ENCODE data around the gene DNMBP. TPM values are rescaled to one million over a fixed set of nuclear protein-coding genes. Genes with fewer than 3 reads are reported as not detected.

DNMBP gene
- total and polyA plus RNA-seq, 2 of the 4 experiments (the other 2 are of a cell fraction) = 10.9 to 13.6 TPM

GRCh38 chr10:99916776-99917175, 93.0 kb downstream of the DNMBP start:
- no peaks in the 10 kb centered on the region for H3K9me3 ChIP-seq (ENCODE audit: control insufficient read depth, insufficient read depth, low read length)
- no peak overlapping the region for H3K9ac ChIP-seq (ENCODE audit: low read depth, low read length)
- no peak for DNase-seq
- H2BK20ac ChIP-seq (ENCODE audit: low read depth, low read length) = no peak overlapping the region
- BruUV-seq (replicated peaks) = no TSS peak
- H3K36me3 ChIP-seq (ENCODE audit: control insufficient read depth, insufficient read depth, low read length) = no peaks in the 10 kb centered on the region; the same call in 1 of the 2 replicates
- ChIA-PET CTCF (interaction anchor here (0.7 kb wide), 1 partner anchor 254 kb away, joined by 3 read pairs; no protein-coding TSS in a partner anchor), POLR2A (ENCODE audit: unreplicated experiment) (no interaction called here)
- dilution Hi-C loops (cut with HindIII; ENCODE audit: low sequenced_read_pairs, unreplicated experiment) (no loop called here), intact Hi-C loops (cut with micrococcal nuclease) (no loop called here), in situ Hi-C loops (cut with MboI; ENCODE audit: low sequenced_read_pairs) (no loop called here)
- no peak overlapping the region for H4K8ac ChIP-seq (ENCODE audit: low read depth in 2 of 2, low read length in 2 of 2)
- no peaks in the 10 kb centered on the region for H4K20me1 ChIP-seq (ENCODE audit: insufficient read depth, low read length)
- H3K56ac ChIP-seq (ENCODE audit: extremely low read depth, insufficient read depth, low read length) = no peak overlapping the region
- no peak overlapping the region for H3K18ac ChIP-seq (ENCODE audit: low read depth, low read length)
- H3K27me3 ChIP-seq (ENCODE audit: control insufficient read depth, insufficient read depth, low read length) = no peaks in the 10 kb centered on the region
- no peak overlapping the region for H2AK9ac ChIP-seq (replicated peaks; ENCODE audit: low read depth, low read length, poor library complexity)
- H3K23ac ChIP-seq (ENCODE audit: low read depth, low read length) = no peak overlapping the region
- TF ChIP-seq BHLHE40 (IDR thresholded peaks at IDR 0.05; ENCODE audit: low read depth, low read length) = no peak
- TF ChIP-seq CTCF (conservative IDR thresholded peaks at IDR 0.05; ENCODE audit: low read depth, low read length) = no peak
- TF ChIP-seq POLR2A (IDR thresholded peaks at IDR 0.05; ENCODE audit: low read depth, low read length) = no peak
- TF ChIP-seq RAD21 (IDR thresholded peaks at IDR 0.05; ENCODE audit: low read length) = no peak
- no peak for TF ChIP-seq CHD1 (IDR thresholded peaks at IDR 0.05; ENCODE audit: low read depth, low read length)
- TF ChIP-seq FOS (IDR thresholded peaks at IDR 0.05; ENCODE audit: low read depth, low read length) = no peak
- no peak for TF ChIP-seq MAFK (IDR thresholded peaks at IDR 0.05; ENCODE audit: low read depth, low read length)
- no peak for TF ChIP-seq MAZ (IDR thresholded peaks at IDR 0.05; ENCODE audit: borderline replicate concordance, low read depth, low read length)
- TF ChIP-seq NFE2L2 (IDR thresholded peaks at IDR 0.05; ENCODE audit: low read depth, low read length) = no peak
- no peak for TF ChIP-seq SMC3 (IDR thresholded peaks at IDR 0.05; ENCODE audit: low read depth, low read length)
- TF ChIP-seq RFX5 (IDR thresholded peaks at IDR 0.05; ENCODE audit: low read depth, low read length) = no peak
- TF ChIP-seq MXI1 (IDR thresholded peaks at IDR 0.05; ENCODE audit: borderline replicate concordance, low read depth, low read length) = no peak
- no peak for TF ChIP-seq CEBPB (IDR thresholded peaks at IDR 0.05; ENCODE audit: low read depth, low read length)
- no peak overlapping the region for H2AFZ ChIP-seq (replicated peaks; ENCODE audit: low read length, poor library complexity)
- ATAC-seq (ENCODE audit: low read depth) = no peak
- peaks cover 39 to 64% of the 10 kb centered on the region in 2 experiments; a peak in 3 of 4 replicates for H3K79me1 ChIP-seq (ENCODE audit: low read depth in 1 of 2, low read length in 2 of 2)
- no peak overlapping the region for H4K5ac ChIP-seq (ENCODE audit: low read depth, low read length)
- no peak overlapping the region for H2BK15ac ChIP-seq (ENCODE audit: low read depth, low read length)
- no peak overlapping the region for H3K4me3 ChIP-seq (ENCODE audit: insufficient read depth, low read depth, low read length)
- no peak overlapping the region for H4K91ac ChIP-seq (ENCODE audit: insufficient read depth, low read depth, low read length)
- peaks cover 7% of the 10 kb centered on the region for H3K4me1 ChIP-seq (ENCODE audit: control insufficient read depth, insufficient read depth, low read length)
- peaks cover 3% of the 10 kb centered on the region; the same call in 1 of the 2 replicates for H3K9me1 ChIP-seq (ENCODE audit: insufficient read depth, low read length)
- H2BK120ac ChIP-seq (ENCODE audit: low read depth, low read length) = no peak overlapping the region
- WGBS, 2 experiments (ENCODE audit: extremely low coverage in 2 of 2, insufficient read length in 1 of 2) = no CpG with 5 or more reads among the region's 5 CpGs
- no peak overlapping the region for H2BK5ac ChIP-seq (ENCODE audit: low read depth, low read length, poor library complexity, severe bottlenecking)
- H3K14ac ChIP-seq (replicated peaks; ENCODE audit: low read depth, low read length) = no peak overlapping the region
- no peak overlapping the region for H3K4me2 ChIP-seq (ENCODE audit: low read depth, low read length)
- H3K4ac ChIP-seq (ENCODE audit: low read depth, low read length) = no peak overlapping the region
- no peak overlapping the region for H3K27ac ChIP-seq (ENCODE audit: insufficient read depth, low read length)
- H2AK5ac ChIP-seq (ENCODE audit: low read depth, low read length) = no peak overlapping the region
